B cell (primary cell): Measurements from ENCODE around the gene SYNE1. TPM values are rescaled to one million over a fixed set of nuclear protein-coding genes. Genes with fewer than 3 reads are reported as not detected.

ENCODE experiments used
- ATAC-seq: fragments of 200-7000 bp; cut with Tn5 transposase; one replicate; pipeline ENCODE4 v1.10.0; 2021; ENCODE audit warnings: low read depth, mild to moderate bottlenecking, moderate number of reproducible peaks, moderate library complexity
- CTCF ChIA-PET: fragments of 350-600 bp; sonication (Branson Sonifier 250); formaldehyde crosslinking; loops from one replicate; lab custom pipeline; 2021; ENCODE audit warnings: antibody characterized with exemption, inconsistent platforms; lab: Charles Lee
- POLR2A ChIA-PET: fragments of 350-600 bp; sonication (Branson Sonifier 250); formaldehyde crosslinking; loops from one replicate; lab custom pipeline; 2021; ENCODE audit warnings: antibody characterized with exemption; lab: Charles Lee
- DNase-seq: peaks from one replicate; pipeline ENCODE4 v3.0.0; 2013
- H2AFZ ChIP-seq: 2 replicates; pipeline ENCODE4 v1.6.1; 2012; ENCODE audit warnings: mild to moderate bottlenecking, low read depth, low read length; ENCODE audit not compliant: insufficient read depth, poor library complexity, severe bottlenecking
- H3K27ac ChIP-seq, 2 donors: 1 replicate in 1 of 2; 2 replicates in 1 of 2; pipeline ENCODE4 v1.5.1; 2012 to 2013; ENCODE audit warnings: low read length in 2 of 2, mild to moderate bottlenecking in 2 of 2, moderate library complexity in 1 of 2
- H3K27me3 ChIP-seq, 4 experiments: fragments of 200-600 bp in 1 of 4; sonication (generic) in 1 of 4; replicated peaks in 1 of 4; 1 replicate in 2 of 4; 2 replicates in 2 of 4; pipeline versions ENCODE4 v1.6.1 to v1.7.0; 2013 to 2016; ENCODE audit warnings: low read length in 3 of 4, mild to moderate bottlenecking in 2 of 4, mixed read lengths in 1 of 4, moderate library complexity in 1 of 4; ENCODE audit not compliant: insufficient read depth in 4 of 4, control insufficient read depth in 3 of 4; ENCODE audit errors: control extremely low read depth in 1 of 4
- H3K36me3 ChIP-seq, 2 experiments: replicated peaks in 1 of 2; 1 replicate in 1 of 2; 2 replicates in 1 of 2; pipeline versions ENCODE4 v1.6.1 to v1.7.1; 2013; ENCODE audit warnings: low read length in 1 of 2; ENCODE audit not compliant: insufficient read depth in 2 of 2, control insufficient read depth in 1 of 2; ENCODE audit errors: control extremely low read depth in 1 of 2, extremely low read depth in 1 of 2
- H3K4me1 ChIP-seq, 2 donors: fragments of 200-600 bp in 1 of 2; sonication (generic) in 1 of 2; 1 replicate in 1 of 2; 2 replicates in 1 of 2; pipeline versions ENCODE4 v1.5.1 to v1.6.1; 2013 to 2017; ENCODE audit warnings: low read length in 2 of 2; ENCODE audit not compliant: control insufficient read depth in 2 of 2, insufficient read depth in 2 of 2
- H3K4me2 ChIP-seq: replicated peaks from 2 replicates; pipeline ENCODE3; 2012; ENCODE audit warnings: mild to moderate bottlenecking, low read depth, low read length; ENCODE audit not compliant: poor library complexity, severe bottlenecking
- H3K4me3 ChIP-seq, 5 experiments: fragments of 200-600 bp in 1 of 5; sonication (generic) in 1 of 5; 1 replicate in 3 of 5; 2 replicates in 2 of 5; pipeline versions ENCODE4 v1.5.1 to v1.7.0; 2011 to 2016; ENCODE audit warnings: low read length in 4 of 5, mild to moderate bottlenecking in 4 of 5, low read depth in 2 of 5, control low read depth in 1 of 5, moderate library complexity in 1 of 5; ENCODE audit not compliant: insufficient read depth in 1 of 5; ENCODE audit errors: control extremely low read depth in 1 of 5, extremely low read depth in 1 of 5
- H3K79me2 ChIP-seq: fragments of 200-600 bp; sonication (generic); one replicate; pipeline ENCODE4 v1.6.0; 2016; ENCODE audit warnings: low read length; ENCODE audit not compliant: control insufficient read depth, insufficient read depth
- H3K9ac ChIP-seq: fragments of 200-600 bp; sonication (generic); 2 replicates; pipeline ENCODE4 v1.6.1; 2017; ENCODE audit warnings: mild to moderate bottlenecking, low read length, moderate library complexity
- H3K9me3 ChIP-seq, 3 donors: one replicate each; pipeline versions ENCODE4 v1.6.1 to v1.7.1; 2013; ENCODE audit warnings: low read length in 2 of 3; ENCODE audit not compliant: control insufficient read depth in 2 of 3, insufficient read depth in 1 of 3; ENCODE audit errors: control extremely low read depth in 1 of 3
- H4K20me1 ChIP-seq: 2 replicates; pipeline ENCODE4 v1.6.0; 2012; ENCODE audit warnings: mild to moderate bottlenecking, low read length; ENCODE audit not compliant: insufficient read depth, control insufficient read depth, poor library complexity, severe bottlenecking
- H3K27ac Mint-ChIP-seq: one replicate; pipeline ENCODE4 v1.8.0; 2021; ENCODE audit warnings: mixed read lengths
- H3K27me3 Mint-ChIP-seq: one replicate; pipeline ENCODE4 v1.8.0; 2021; ENCODE audit warnings: mixed read lengths
- H3K4me1 Mint-ChIP-seq: one replicate; pipeline ENCODE4 v1.8.0; 2021; ENCODE audit warnings: mixed read lengths
- H3K4me3 Mint-ChIP-seq: one replicate; pipeline ENCODE4 v1.8.0; 2021; ENCODE audit warnings: mixed read lengths
- H3K9me3 Mint-ChIP-seq: one replicate; pipeline ENCODE4 v1.8.0; 2022; ENCODE audit warnings: mixed read lengths; ENCODE audit not compliant: insufficient read depth
- EZH2 ChIP-seq: IDR thresholded peaks from 2 replicates; pipeline ENCODE4 v1.6.1; 2012; ENCODE audit warnings: borderline replicate concordance, low read depth, mild to moderate bottlenecking, moderate library complexity, low read length; ENCODE audit not compliant: insufficient read depth, poor library complexity, severe bottlenecking
- WGBS: methylation state at CpG from one replicate; pipeline ENCODE4 v1.1.5; 2013; ENCODE audit warnings: missing lambda C conversion rate; ENCODE audit not compliant: insufficient coverage; 5-methylcytosine and 5-hydroxymethylcytosine counted together
- intact Hi-C: fragments of 100-400 bp; cut with micrococcal nuclease; formaldehyde crosslinking; loops from one replicate; pipeline ENCODE4 v1.10.0; 2022
- polyA plus RNA-seq: library from polyadenylated mRNA; depleted of rRNA; stranded (reverse); fragments of >200 nt; gene quantifications from 2 replicates; pipeline ENCODE4 v1.2.3, GENCODE V29; 2012
- total RNA-seq, 2 donors: library from RNA; stranded (reverse); fragments of 120-200 nt in 1 of 2; gene quantifications; 1 replicate in 1 of 2; 2 replicates in 1 of 2; pipeline versions ENCODE4 v1.2.3 to v1.2.4, GENCODE V29; 2013 to 2022
- TF ChIP-seq, protein P1 (sequence below): fragments of 200-600 bp; IDR thresholded peaks from one replicate; pipeline ENCODE4 v1.8.0; 2022; ENCODE audit warnings: antibody characterized with exemption, mild to moderate bottlenecking

Gene SYNE1
- total and polyA plus RNA-seq, 2 donors (not counting 1 experiment from before 2014, with no cell fraction given) = 49.2 to 108 TPM

DNA sequence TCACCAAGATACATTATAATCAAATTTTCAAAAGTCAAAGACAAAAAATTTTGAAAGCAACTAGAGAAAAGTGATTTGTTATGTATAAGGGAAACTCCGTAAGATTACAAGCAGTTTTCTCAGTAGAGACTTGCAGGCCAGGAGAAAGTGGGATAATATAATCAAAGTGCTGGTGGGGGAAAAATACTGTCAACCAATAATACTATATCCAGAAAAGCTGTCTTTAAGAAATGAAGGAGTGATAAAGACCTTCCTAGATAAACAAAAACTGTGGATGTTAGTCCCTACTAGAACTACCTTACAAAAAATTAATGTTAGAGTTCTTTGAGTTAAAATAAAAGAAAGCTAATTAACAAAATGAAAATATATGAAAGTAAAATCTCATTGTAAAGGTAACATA lies 79.7 kb downstream of the SYNE1 start:
- DNase-seq (no peak), ATAC-seq (no peak)
- intact Hi-C loops = no loop called here
- Histone ChIP-seq H2AFZ (no peak overlapping the region), H3K79me2 (no peaks in the 10 kb centered on the region), H3K9ac (no peak overlapping the region), H3K27me3 (peaks cover 0 to 3% (median 0%) of the 10 kb centered on the region in 4 experiments), H3K4me1 (no peaks in the 10 kb centered on the region), H3K27ac (no peak overlapping the region), H3K36me3 (no peaks in the 10 kb centered on the region), H3K4me3 (no peak overlapping the region), H3K9me3 (peaks cover 0 to 5% (median 0%) of the 10 kb centered on the region in 3 donors), H4K20me1 (no peaks in the 10 kb centered on the region), H3K4me2 (no peak overlapping the region)
- WGBS = no CpG with 5 or more reads among the region's 1 CpG
- Mint-ChIP-seq H3K4me1 (no peaks in the 10 kb centered on the region), H3K27ac (no peak overlapping the region), H3K9me3 (peaks cover 16% of the 10 kb centered on the region), H3K27me3 (peaks cover 1% of the 10 kb centered on the region), H3K4me3 (no peak overlapping the region)
- POLR2A ChIA-PET = no interaction called here
- CTCF ChIA-PET = interaction anchor here (1.6 kb wide), 1 partner anchor 17 kb away, joined by 3 read pairs; no protein-coding TSS in a partner anchor
- no peak for TF ChIP-seq EZH2
- TF ChIP-seq, protein P1, sequence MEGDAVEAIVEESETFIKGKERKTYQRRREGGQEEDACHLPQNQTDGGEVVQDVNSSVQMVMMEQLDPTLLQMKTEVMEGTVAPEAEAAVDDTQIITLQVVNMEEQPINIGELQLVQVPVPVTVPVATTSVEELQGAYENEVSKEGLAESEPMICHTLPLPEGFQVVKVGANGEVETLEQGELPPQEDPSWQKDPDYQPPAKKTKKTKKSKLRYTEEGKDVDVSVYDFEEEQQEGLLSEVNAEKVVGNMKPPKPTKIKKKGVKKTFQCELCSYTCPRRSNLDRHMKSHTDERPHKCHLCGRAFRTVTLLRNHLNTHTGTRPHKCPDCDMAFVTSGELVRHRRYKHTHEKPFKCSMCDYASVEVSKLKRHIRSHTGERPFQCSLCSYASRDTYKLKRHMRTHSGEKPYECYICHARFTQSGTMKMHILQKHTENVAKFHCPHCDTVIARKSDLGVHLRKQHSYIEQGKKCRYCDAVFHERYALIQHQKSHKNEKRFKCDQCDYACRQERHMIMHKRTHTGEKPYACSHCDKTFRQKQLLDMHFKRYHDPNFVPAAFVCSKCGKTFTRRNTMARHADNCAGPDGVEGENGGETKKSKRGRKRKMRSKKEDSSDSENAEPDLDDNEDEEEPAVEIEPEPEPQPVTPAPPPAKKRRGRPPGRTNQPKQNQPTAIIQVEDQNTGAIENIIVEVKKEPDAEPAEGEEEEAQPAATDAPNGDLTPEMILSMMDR = no peak

DNA sequence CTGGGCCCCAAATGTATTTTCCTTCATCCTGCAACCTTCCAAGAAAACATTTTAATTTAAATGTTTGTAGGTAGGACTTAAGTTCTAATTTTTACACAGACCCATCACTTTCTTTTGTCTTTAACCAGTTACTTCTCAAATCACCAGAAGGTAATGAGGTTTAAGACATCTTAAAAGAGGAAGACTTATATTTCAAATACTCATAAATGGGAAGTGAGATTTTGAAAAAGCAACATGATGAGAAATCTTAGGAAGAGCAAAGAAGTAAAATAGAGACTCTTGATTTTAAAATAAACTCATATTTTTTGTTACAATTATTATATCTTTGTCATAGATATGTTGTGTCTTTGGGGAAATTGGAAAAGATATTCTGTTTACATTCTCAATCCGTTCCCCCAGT lies 82.3 kb downstream of the SYNE1 start:
- Histone ChIP-seq H3K4me2 (no peak overlapping the region), H4K20me1 (no peaks in the 10 kb centered on the region), H3K27ac (no peak overlapping the region), H3K4me1 (no peaks in the 10 kb centered on the region), H3K9me3 (peaks cover 0 to 5% (median 0%) of the 10 kb centered on the region in 3 donors), H2AFZ (no peak overlapping the region), H3K4me3 (no peak overlapping the region), H3K9ac (no peak overlapping the region), H3K79me2 (no peaks in the 10 kb centered on the region), H3K36me3 (no peaks in the 10 kb centered on the region), H3K27me3 (peaks cover 0 to 3% (median 0%) of the 10 kb centered on the region in 4 experiments)
- no peak overlapping the region for H3K4me3 Mint-ChIP-seq
- intact Hi-C loops = no loop called here
- DNase-seq (no peak), ATAC-seq (no peak)
- WGBS = no CpG with 5 or more reads among the region's 1 CpG
- H3K9me3 Mint-ChIP-seq = peaks cover 16% of the 10 kb centered on the region
- POLR2A ChIA-PET = no interaction called here
- no peak overlapping the region for H3K27ac Mint-ChIP-seq
- no peaks in the 10 kb centered on the region for H3K4me1 Mint-ChIP-seq
- CTCF ChIA-PET = no interaction called here
- H3K27me3 Mint-ChIP-seq = peaks cover 9% of the 10 kb centered on the region
- TF ChIP-seq, protein P1 = no peak
- TF ChIP-seq EZH2 = no peak
